Measurements from ENCODE around the gene METTL16.

DNA sequence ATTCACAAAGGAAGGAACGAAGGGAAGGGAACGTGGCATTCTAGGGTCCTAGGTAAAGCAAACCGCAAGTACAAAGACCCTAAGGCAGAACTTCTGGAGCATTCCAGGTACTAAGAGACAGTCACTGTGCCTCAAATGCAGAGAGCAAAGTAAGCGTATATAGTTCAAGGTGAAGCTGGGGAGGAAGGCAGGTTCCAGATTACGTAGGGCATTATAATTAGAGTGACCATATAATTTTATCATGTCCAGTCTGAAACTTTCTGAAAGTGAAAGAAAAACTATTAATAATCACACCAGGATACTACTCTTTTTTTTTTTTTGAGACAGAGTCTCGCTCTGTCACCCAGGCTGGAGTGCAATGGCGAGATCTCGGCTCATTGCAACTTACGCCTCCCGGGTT is 25.7 kb downstream of the METTL16 start:
- TF ChIP-seq POLR2AphosphoS5 (IDR thresholded peaks at IDR 0.05; ENCODE audit: low read depth, low read length) (no peak), EZH2 (IDR thresholded peaks at IDR 0.05) (no peak), POLR2A (IDR thresholded peaks at IDR 0.05; ENCODE audit: borderline replicate concordance, extremely low read depth, insufficient read depth, insufficient read length) (no peak), RAD21 (IDR thresholded peaks at IDR 0.05; ENCODE audit: low read depth) (no peak), TCF7L2 (IDR thresholded peaks at IDR 0.05; ENCODE audit: borderline replicate concordance, extremely low read depth, insufficient read depth, insufficient read length) (no peak), YY1 (IDR thresholded peaks at IDR 0.05; ENCODE audit: extremely low read depth, insufficient replicate concordance, low read depth, low read length) (no peak), FOSL1 (IDR thresholded peaks at IDR 0.05; ENCODE audit: low read depth) (no peak)
- TF ChIP-seq, protein P1, sequence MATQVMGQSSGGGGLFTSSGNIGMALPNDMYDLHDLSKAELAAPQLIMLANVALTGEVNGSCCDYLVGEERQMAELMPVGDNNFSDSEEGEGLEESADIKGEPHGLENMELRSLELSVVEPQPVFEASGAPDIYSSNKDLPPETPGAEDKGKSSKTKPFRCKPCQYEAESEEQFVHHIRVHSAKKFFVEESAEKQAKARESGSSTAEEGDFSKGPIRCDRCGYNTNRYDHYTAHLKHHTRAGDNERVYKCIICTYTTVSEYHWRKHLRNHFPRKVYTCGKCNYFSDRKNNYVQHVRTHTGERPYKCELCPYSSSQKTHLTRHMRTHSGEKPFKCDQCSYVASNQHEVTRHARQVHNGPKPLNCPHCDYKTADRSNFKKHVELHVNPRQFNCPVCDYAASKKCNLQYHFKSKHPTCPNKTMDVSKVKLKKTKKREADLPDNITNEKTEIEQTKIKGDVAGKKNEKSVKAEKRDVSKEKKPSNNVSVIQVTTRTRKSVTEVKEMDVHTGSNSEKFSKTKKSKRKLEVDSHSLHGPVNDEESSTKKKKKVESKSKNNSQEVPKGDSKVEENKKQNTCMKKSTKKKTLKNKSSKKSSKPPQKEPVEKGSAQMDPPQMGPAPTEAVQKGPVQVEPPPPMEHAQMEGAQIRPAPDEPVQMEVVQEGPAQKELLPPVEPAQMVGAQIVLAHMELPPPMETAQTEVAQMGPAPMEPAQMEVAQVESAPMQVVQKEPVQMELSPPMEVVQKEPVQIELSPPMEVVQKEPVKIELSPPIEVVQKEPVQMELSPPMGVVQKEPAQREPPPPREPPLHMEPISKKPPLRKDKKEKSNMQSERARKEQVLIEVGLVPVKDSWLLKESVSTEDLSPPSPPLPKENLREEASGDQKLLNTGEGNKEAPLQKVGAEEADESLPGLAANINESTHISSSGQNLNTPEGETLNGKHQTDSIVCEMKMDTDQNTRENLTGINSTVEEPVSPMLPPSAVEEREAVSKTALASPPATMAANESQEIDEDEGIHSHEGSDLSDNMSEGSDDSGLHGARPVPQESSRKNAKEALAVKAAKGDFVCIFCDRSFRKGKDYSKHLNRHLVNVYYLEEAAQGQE (IDR thresholded peaks at IDR 0.05; ENCODE audit: low read depth): no peak
- TF ChIP-seq, protein P2, sequence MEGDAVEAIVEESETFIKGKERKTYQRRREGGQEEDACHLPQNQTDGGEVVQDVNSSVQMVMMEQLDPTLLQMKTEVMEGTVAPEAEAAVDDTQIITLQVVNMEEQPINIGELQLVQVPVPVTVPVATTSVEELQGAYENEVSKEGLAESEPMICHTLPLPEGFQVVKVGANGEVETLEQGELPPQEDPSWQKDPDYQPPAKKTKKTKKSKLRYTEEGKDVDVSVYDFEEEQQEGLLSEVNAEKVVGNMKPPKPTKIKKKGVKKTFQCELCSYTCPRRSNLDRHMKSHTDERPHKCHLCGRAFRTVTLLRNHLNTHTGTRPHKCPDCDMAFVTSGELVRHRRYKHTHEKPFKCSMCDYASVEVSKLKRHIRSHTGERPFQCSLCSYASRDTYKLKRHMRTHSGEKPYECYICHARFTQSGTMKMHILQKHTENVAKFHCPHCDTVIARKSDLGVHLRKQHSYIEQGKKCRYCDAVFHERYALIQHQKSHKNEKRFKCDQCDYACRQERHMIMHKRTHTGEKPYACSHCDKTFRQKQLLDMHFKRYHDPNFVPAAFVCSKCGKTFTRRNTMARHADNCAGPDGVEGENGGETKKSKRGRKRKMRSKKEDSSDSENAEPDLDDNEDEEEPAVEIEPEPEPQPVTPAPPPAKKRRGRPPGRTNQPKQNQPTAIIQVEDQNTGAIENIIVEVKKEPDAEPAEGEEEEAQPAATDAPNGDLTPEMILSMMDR (IDR thresholded peaks at IDR 0.05 in 2 of 3, conservative IDR thresholded peaks at IDR 0.05 in 1 of 3; ENCODE audit: borderline replicate concordance in 1 of 3, insufficient read depth in 1 of 3, low read depth in 2 of 3, low read length in 2 of 3): no peak
- TF ChIP-seq, protein P3, sequence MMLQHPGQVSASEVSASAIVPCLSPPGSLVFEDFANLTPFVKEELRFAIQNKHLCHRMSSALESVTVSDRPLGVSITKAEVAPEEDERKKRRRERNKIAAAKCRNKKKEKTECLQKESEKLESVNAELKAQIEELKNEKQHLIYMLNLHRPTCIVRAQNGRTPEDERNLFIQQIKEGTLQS (IDR thresholded peaks at IDR 0.05): no peak
- TF ChIP-seq, protein P4, sequence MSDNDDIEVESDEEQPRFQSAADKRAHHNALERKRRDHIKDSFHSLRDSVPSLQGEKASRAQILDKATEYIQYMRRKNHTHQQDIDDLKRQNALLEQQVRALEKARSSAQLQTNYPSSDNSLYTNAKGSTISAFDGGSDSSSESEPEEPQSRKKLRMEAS (IDR thresholded peaks at IDR 0.05): no peak

Data from HCT116 (cell line).